ENCODE data around the gene CMTM6. TPM values are rescaled to one million over a fixed set of nuclear protein-coding genes. Genes with fewer than 3 reads are reported as not detected.

Gene CMTM6
- total and polyA plus RNA-seq, 10 of the 15 experiments (the other 5 are each of a cell fraction or from before 2014, with no cell fraction given), result 27.1 to 97.3 (median 61.4) TPM

DNA sequence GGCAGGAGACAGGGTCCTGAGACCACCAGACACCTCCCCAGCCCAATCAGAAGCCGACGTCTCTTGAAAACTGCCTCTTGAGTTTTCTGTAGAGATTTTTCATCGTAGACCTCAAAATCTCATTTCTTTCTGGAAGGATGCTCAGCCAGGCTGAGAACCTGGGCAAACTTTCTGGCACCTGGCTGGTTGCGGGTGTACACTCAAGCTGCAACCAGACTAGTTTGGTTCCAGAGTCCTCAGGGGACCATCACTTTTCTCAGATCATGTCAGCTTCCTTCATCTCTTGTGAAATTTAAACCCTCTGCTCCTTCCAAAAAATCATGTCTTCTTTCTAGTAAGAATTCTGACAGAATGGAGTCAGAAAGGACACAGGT lies 65.8 kb downstream of the CMTM6 start (continued):
- TF ChIP-seq, protein P1, sequence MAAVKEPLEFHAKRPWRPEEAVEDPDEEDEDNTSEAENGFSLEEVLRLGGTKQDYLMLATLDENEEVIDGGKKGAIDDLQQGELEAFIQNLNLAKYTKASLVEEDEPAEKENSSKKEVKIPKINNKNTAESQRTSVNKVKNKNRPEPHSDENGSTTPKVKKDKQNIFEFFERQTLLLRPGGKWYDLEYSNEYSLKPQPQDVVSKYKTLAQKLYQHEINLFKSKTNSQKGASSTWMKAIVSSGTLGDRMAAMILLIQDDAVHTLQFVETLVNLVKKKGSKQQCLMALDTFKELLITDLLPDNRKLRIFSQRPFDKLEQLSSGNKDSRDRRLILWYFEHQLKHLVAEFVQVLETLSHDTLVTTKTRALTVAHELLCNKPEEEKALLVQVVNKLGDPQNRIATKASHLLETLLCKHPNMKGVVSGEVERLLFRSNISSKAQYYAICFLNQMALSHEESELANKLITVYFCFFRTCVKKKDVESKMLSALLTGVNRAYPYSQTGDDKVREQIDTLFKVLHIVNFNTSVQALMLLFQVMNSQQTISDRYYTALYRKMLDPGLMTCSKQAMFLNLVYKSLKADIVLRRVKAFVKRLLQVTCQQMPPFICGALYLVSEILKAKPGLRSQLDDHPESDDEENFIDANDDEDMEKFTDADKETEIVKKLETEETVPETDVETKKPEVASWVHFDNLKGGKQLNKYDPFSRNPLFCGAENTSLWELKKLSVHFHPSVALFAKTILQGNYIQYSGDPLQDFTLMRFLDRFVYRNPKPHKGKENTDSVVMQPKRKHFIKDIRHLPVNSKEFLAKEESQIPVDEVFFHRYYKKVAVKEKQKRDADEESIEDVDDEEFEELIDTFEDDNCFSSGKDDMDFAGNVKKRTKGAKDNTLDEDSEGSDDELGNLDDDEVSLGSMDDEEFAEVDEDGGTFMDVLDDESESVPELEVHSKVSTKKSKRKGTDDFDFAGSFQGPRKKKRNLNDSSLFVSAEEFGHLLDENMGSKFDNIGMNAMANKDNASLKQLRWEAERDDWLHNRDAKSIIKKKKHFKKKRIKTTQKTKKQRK (IDR thresholded peaks at IDR 0.05; ENCODE audit: low read depth, low read length), result no peak
- TF ChIP-seq MYB (IDR thresholded peaks at IDR 0.05; ENCODE audit: borderline replicate concordance, low read depth, low read length) (no peak), PAX8 (IDR thresholded peaks at IDR 0.05) (no peak), BCL3 (IDR thresholded peaks at IDR 0.05; ENCODE audit: borderline replicate concordance, insufficient read depth, low read depth, low read length, poor library complexity, severe bottlenecking) (no peak), CHD1 (IDR thresholded peaks at IDR 0.05; ENCODE audit: low read depth, low read length) (no peak), NR2F1 (conservative IDR thresholded peaks at IDR 0.05) (0 out of 2 replicates have a peak, but pooled peaks have one; percentile 10), NFIC (IDR thresholded peaks at IDR 0.05; ENCODE audit: low read depth, low read length) (peak; percentile 64; the same call in 1 of the 2 replicates), SREBF2 (IDR thresholded peaks at IDR 0.05; ENCODE audit: low read length) (no peak), NBN (IDR thresholded peaks at IDR 0.05) (no peak), NR2C1 (IDR thresholded peaks at IDR 0.05) (no peak), STAT3 (IDR thresholded peaks at IDR 0.05; ENCODE audit: low read depth, low read length) (no peak), TCF7 (IDR thresholded peaks at IDR 0.05; ENCODE audit: borderline replicate concordance) (no peak), MEF2B (IDR thresholded peaks at IDR 0.05; ENCODE audit: partially characterized antibody, poor library complexity, severe bottlenecking) (peak; percentile 90), SIN3A (IDR thresholded peaks at IDR 0.05; ENCODE audit: low read depth, low read length) (no peak), ZNF24 (IDR thresholded peaks at IDR 0.05) (0 out of 2 replicates have a peak, but pooled peaks have one; percentile 20), FOXM1 (IDR thresholded peaks at IDR 0.05; ENCODE audit: low read depth, low read length) (peak; percentile 40; the same call in 1 of the 2 replicates), ZNF217 (IDR thresholded peaks at IDR 0.05) (no peak), ZNF592 (IDR thresholded peaks at IDR 0.05) (no peak), BHLHE40 (IDR thresholded peaks at IDR 0.05; ENCODE audit: borderline replicate concordance in 1 of 2, low read depth in 2 of 2, low read length in 1 of 2) (0 out of 4 replicates have a peak, but pooled peaks of 1 of the 2 experiments have one; percentile 28)

Data from GM12878 (cell line).